WTC11 (cell line): ENCODE results near the gene AMPD1. TPM values are rescaled to one million over a fixed set of nuclear protein-coding genes. Genes with fewer than 3 reads are reported as not detected.

Source experiments
- ATAC-seq: fragments of 200-7000 bp; cut with Tn5 transposase; 2 replicates; pipeline ENCODE4 v1.10.0; 2021; ENCODE audit warnings: mild to moderate bottlenecking, moderate library complexity
- CTCF ChIA-PET: fragments of 300-600 bp; sonication (Branson Sonifier 250); formaldehyde crosslinking; loops from one replicate; lab custom pipeline; 2021; ENCODE audit warnings: antibody characterized with exemption; lab: Charles Lee
- POLR2A ChIA-PET: fragments of 350-600 bp; sonication (Branson Sonifier 250); formaldehyde crosslinking; loops from one replicate; lab custom pipeline; 2021; ENCODE audit warnings: antibody characterized with exemption; lab: Charles Lee
- DNase-seq: peaks from one replicate; pipeline ENCODE4 v3.0.0; 2021; ENCODE audit warnings: low spot score
- H3K27ac Mint-ChIP-seq: 2 replicates; pipeline ENCODE4 v1.8.0; 2021; ENCODE audit warnings: mixed read lengths
- H3K27me3 Mint-ChIP-seq: 2 replicates; pipeline ENCODE4 v1.8.0; 2021; ENCODE audit warnings: low read depth, mild to moderate bottlenecking, moderate library complexity, mixed read lengths
- H3K36me3 Mint-ChIP-seq: 2 replicates; pipeline ENCODE4 v1.8.0; 2021; ENCODE audit warnings: mixed read lengths
- H3K4me1 Mint-ChIP-seq: 2 replicates; pipeline ENCODE4 v1.8.0; 2022; ENCODE audit warnings: mixed read lengths
- H3K4me3 Mint-ChIP-seq: 2 replicates; pipeline ENCODE4 v1.8.0; 2021; ENCODE audit warnings: mild to moderate bottlenecking, moderate library complexity, mixed read lengths
- H3K9me3 Mint-ChIP-seq: 2 replicates; pipeline ENCODE4 v1.8.0; 2021; ENCODE audit warnings: mixed read lengths
- CREB1 ChIP-seq: sonication (generic); formaldehyde crosslinking; IDR thresholded peaks from 2 replicates; pipeline ENCODE4 v1.8.0; 2023; ENCODE audit warnings: mild to moderate bottlenecking, missing genetic modification reagents
- CREM ChIP-seq: sonication (generic); formaldehyde crosslinking; IDR thresholded peaks from 2 replicates; pipeline ENCODE4 v1.8.1; 2022; ENCODE audit warnings: mild to moderate bottlenecking, missing genetic modification reagents, moderate library complexity
- FOXK1 ChIP-seq: sonication (generic); formaldehyde crosslinking; IDR thresholded peaks from 2 replicates; pipeline ENCODE4 v1.8.0; 2022; ENCODE audit warnings: mild to moderate bottlenecking, moderate library complexity, missing genetic modification reagents
- FOXP1 ChIP-seq: sonication (generic); formaldehyde crosslinking; IDR thresholded peaks from 2 replicates; pipeline ENCODE4 v1.8.0; 2022; ENCODE audit warnings: missing genetic modification reagents, mild to moderate bottlenecking, moderate library complexity, borderline replicate concordance
- GRHL2 ChIP-seq: fragments of 250-450 bp; sonication (Bioruptor Pico); IDR thresholded peaks from 2 replicates; pipeline ENCODE4 v1.8.0; 2022; ENCODE audit warnings: mild to moderate bottlenecking, moderate library complexity; ENCODE audit not compliant: insufficient replicate concordance, severe bottlenecking
- MXD4 ChIP-seq: fragments of 250-450 bp; sonication (Bioruptor Pico); IDR thresholded peaks from 2 replicates; pipeline ENCODE4 v1.8.0; 2021; ENCODE audit warnings: mild to moderate bottlenecking, moderate library complexity, borderline replicate concordance
- NFATC4 ChIP-seq: fragments of 250-450 bp; sonication (Bioruptor Pico); IDR thresholded peaks from 2 replicates; pipeline ENCODE4 v1.9.0; 2021; ENCODE audit warnings: mild to moderate bottlenecking
- NR3C1 ChIP-seq: sonication (generic); formaldehyde crosslinking; conservative IDR thresholded peaks from 2 replicates; pipeline ENCODE4 v1.8.1; 2023; ENCODE audit warnings: low read depth, mild to moderate bottlenecking, missing genetic modification reagents
- TCF7 ChIP-seq: sonication (generic); formaldehyde crosslinking; IDR thresholded peaks from 2 replicates; pipeline ENCODE4 v1.8.0; 2022; ENCODE audit warnings: mild to moderate bottlenecking, low read depth, missing genetic modification reagents, moderate library complexity
- TP53 ChIP-seq: sonication (generic); formaldehyde crosslinking; IDR thresholded peaks from 2 replicates; pipeline ENCODE4 v1.8.1; 2023; ENCODE audit warnings: mild to moderate bottlenecking, missing genetic modification reagents
- ZNF121 ChIP-seq: sonication (generic); formaldehyde crosslinking; IDR thresholded peaks from 2 replicates; pipeline ENCODE4 v1.8.0; 2023; ENCODE audit warnings: missing genetic modification reagents
- ZNF138 ChIP-seq: sonication (generic); formaldehyde crosslinking; conservative IDR thresholded peaks from 2 replicates; pipeline ENCODE4 v1.8.1; 2022; ENCODE audit warnings: mild to moderate bottlenecking, moderate library complexity, missing genetic modification reagents
- ZNF423 ChIP-seq: fragments of 250-450 bp; sonication (Bioruptor Pico); IDR thresholded peaks from 2 replicates; pipeline ENCODE4 v2.1.2; 2022; ENCODE audit warnings: mild to moderate bottlenecking, moderate library complexity
- total RNA-seq: library from RNA; stranded (reverse); gene quantifications from 3 replicates; pipeline ENCODE4 v1.2.3, GENCODE V29; 2021
- TF ChIP-seq, protein P1 (sequence below): fragments of 250-450 bp; sonication (Bioruptor Pico); IDR thresholded peaks from 2 replicates; pipeline ENCODE4 v2.1.2; 2022; ENCODE audit warnings: mild to moderate bottlenecking, moderate library complexity
- TF ChIP-seq, protein P2 (sequence below): sonication (generic); formaldehyde crosslinking; IDR thresholded peaks from 2 replicates; pipeline ENCODE4 v1.8.0; 2022; ENCODE audit warnings: mild to moderate bottlenecking, missing genetic modification reagents
- TF ChIP-seq, protein P3 (sequence below): sonication (generic); formaldehyde crosslinking; IDR thresholded peaks from 2 replicates; pipeline ENCODE4 v1.8.0; 2022; ENCODE audit warnings: mild to moderate bottlenecking, missing genetic modification reagents
- TF ChIP-seq, protein P4 (sequence below): sonication (generic); formaldehyde crosslinking; IDR thresholded peaks from 2 replicates; pipeline ENCODE4 v1.8.0; 2022; ENCODE audit warnings: mild to moderate bottlenecking, missing genetic modification reagents
- TF ChIP-seq, protein P5 (sequence below): fragments of 250-450 bp; sonication (Bioruptor Pico); IDR thresholded peaks from 2 replicates; pipeline ENCODE4 v1.9.0; 2021; ENCODE audit warnings: moderate library complexity, mild to moderate bottlenecking, inconsistent platforms, borderline replicate concordance
- TF ChIP-seq, protein P6 (sequence below): sonication (generic); formaldehyde crosslinking; IDR thresholded peaks from 2 replicates; pipeline ENCODE4 v1.8.0; 2022; ENCODE audit warnings: missing genetic modification reagents

Gene AMPD1
- total RNA-seq, 1 experiment from 2014 or later = not detected

DNA sequence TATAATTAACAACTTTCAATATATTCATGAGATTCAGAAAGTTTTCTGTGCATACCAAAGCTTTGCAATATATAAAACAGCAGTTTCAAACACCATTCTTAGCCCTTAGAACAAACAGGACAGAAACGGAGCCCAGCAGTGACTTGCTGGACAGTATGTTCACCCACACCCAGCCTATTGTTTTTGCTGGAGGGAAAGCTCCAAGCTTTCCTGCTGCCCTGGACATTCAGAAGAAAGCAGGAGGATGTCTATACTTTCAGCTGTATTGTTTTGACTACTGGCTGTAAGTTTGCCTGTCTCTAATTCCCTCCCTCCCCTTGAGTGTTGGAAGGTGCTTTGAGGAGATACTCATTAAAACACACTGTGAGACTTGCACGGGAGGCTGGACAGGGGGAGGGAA is 35.1 kb downstream of the AMPD1 start (continued):
- TF ChIP-seq, protein P1, sequence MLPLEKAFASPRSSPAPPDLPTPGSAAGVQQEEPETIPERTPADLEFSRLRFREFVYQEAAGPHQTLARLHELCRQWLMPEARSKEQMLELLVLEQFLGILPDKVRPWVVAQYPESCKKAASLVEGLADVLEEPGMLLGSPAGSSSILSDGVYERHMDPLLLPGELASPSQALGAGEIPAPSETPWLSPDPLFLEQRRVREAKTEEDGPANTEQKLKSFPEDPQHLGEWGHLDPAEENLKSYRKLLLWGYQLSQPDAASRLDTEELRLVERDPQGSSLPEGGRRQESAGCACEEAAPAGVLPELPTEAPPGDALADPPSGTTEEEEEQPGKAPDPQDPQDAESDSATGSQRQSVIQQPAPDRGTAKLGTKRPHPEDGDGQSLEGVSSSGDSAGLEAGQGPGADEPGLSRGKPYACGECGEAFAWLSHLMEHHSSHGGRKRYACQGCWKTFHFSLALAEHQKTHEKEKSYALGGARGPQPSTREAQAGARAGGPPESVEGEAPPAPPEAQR (CRISPR knock-in tag) = no peak

DNA sequence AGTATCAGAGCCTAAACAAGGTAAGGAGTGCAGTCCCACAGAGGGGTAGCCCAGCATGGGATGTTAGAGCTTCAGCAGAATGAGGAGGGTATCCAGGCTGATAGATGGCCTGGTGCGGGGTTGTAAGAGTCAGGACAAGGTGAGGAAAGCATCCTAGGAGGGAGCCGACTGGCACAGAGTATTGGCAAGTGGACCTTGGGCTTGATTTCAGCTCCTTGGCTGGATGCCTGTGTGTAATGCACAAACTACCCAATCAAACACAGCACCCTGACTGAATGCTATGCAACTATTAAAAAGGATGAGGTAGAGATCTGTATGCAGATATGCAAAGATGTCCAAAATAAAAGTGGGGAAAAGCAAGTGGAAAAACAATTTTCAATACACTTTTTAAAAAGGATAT is 43.5 kb downstream of the AMPD1 start:
- TF ChIP-seq FOXK1 (CRISPR knock-in tag) (no peak), TCF7 (CRISPR knock-in tag) (no peak), ZNF121 (CRISPR knock-in tag) (no peak)
- TF ChIP-seq, protein P2, sequence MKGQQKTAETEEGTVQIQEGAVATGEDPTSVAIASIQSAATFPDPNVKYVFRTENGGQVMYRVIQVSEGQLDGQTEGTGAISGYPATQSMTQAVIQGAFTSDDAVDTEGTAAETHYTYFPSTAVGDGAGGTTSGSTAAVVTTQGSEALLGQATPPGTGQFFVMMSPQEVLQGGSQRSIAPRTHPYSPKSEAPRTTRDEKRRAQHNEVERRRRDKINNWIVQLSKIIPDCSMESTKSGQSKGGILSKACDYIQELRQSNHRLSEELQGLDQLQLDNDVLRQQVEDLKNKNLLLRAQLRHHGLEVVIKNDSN (CRISPR knock-in tag) = no peak
- TF ChIP-seq, protein P3, sequence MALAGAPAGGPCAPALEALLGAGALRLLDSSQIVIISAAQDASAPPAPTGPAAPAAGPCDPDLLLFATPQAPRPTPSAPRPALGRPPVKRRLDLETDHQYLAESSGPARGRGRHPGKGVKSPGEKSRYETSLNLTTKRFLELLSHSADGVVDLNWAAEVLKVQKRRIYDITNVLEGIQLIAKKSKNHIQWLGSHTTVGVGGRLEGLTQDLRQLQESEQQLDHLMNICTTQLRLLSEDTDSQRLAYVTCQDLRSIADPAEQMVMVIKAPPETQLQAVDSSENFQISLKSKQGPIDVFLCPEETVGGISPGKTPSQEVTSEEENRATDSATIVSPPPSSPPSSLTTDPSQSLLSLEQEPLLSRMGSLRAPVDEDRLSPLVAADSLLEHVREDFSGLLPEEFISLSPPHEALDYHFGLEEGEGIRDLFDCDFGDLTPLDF (CRISPR knock-in tag) = no peak
- no peaks in the 10 kb centered on the region for H3K27me3 Mint-ChIP-seq
- no peaks in the 10 kb centered on the region for H3K36me3 Mint-ChIP-seq
- no peak for DNase-seq
- no peaks in the 10 kb centered on the region for H3K4me1 Mint-ChIP-seq
- no peak for ATAC-seq
- no peaks in the 10 kb centered on the region for H3K9me3 Mint-ChIP-seq
- ChIA-PET POLR2A (no interaction called here), CTCF (interaction anchor here (1.2 kb wide), 1 partner anchor 18 kb away, joined by 3 read pairs; the partner anchor contains the start of gene DENND2C)
- no peak overlapping the region for H3K4me3 Mint-ChIP-seq
- H3K27ac Mint-ChIP-seq = no peak overlapping the region

DNA sequence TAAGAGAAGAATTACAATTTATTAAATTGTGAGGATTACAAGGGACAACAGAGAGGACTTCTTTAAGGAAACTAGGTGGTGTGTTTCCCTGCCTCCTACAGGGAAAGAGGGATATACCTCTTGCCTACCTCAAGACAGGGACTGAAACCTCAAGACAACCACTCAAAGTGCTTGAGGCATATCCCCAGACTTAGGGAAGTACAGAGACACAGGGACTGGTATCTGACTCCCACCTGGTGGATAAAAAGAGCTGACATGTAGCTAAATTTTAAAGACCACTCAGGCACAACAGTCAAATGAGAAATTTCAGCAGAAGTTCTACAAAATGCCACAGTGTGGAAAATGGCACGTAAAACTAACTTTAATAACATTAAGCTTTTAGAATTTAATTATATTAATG is 46.8 kb downstream of the AMPD1 start:
- CTCF ChIA-PET = no interaction called here
- no peak overlapping the region for H3K4me3 Mint-ChIP-seq
- no peaks in the 10 kb centered on the region for H3K4me1 Mint-ChIP-seq
- no peaks in the 10 kb centered on the region for H3K9me3 Mint-ChIP-seq
- POLR2A ChIA-PET = no interaction called here
- no peak for TF ChIP-seq CREB1 (CRISPR knock-in tag)
- no peak for TF ChIP-seq GRHL2
- TF ChIP-seq, protein P4, sequence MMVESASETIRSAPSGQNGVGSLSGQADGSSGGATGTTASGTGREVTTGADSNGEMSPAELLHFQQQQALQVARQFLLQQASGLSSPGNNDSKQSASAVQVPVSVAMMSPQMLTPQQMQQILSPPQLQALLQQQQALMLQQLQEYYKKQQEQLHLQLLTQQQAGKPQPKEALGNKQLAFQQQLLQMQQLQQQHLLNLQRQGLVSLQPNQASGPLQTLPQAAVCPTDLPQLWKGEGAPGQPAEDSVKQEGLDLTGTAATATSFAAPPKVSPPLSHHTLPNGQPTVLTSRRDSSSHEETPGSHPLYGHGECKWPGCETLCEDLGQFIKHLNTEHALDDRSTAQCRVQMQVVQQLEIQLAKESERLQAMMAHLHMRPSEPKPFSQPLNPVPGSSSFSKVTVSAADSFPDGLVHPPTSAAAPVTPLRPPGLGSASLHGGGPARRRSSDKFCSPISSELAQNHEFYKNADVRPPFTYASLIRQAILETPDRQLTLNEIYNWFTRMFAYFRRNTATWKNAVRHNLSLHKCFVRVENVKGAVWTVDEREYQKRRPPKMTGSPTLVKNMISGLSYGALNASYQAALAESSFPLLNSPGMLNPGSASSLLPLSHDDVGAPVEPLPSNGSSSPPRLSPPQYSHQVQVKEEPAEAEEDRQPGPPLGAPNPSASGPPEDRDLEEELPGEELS (CRISPR knock-in tag) = no peak
- TF ChIP-seq CREM (CRISPR knock-in tag) = no peak
- TF ChIP-seq MXD4 (CRISPR knock-in tag) = no peak
- TF ChIP-seq, protein P1 (CRISPR knock-in tag) = no peak
- H3K36me3 Mint-ChIP-seq = no peaks in the 10 kb centered on the region
- DNase-seq (no peak), ATAC-seq (peak; percentile 66)
- no peaks in the 10 kb centered on the region for H3K27me3 Mint-ChIP-seq
- no peak overlapping the region for H3K27ac Mint-ChIP-seq

DNA sequence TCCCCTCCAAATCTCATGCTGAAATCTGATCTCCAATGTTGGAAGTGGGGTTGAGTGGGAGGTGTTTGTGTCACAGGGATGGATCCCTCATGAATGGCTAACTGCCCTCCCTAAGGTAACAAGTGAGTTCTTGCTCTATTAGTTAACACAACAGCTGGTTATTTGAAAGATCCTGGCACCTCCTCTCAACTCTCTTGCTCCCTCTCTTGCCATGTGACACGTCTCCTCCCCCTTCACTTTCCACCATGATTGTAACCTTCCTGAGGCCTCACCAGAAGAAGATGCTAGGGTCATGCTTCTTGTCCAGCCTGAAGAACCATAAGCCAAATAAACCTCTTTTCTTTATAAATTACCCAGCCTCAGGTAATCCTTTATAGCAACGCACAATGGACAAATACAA is 54.0 kb downstream of the AMPD1 start:
- H3K27ac Mint-ChIP-seq = no peak overlapping the region
- TF ChIP-seq TP53 (CRISPR knock-in tag) (no peak), NFATC4 (CRISPR knock-in tag) (no peak), ZNF138 (no peak), MXD4 (CRISPR knock-in tag) (no peak), TCF7 (CRISPR knock-in tag) (no peak), ZNF423 (CRISPR knock-in tag) (no peak), CREM (CRISPR knock-in tag) (no peak), FOXP1 (CRISPR knock-in tag) (no peak), NR3C1 (CRISPR knock-in tag) (no peak)
- TF ChIP-seq, protein P5, sequence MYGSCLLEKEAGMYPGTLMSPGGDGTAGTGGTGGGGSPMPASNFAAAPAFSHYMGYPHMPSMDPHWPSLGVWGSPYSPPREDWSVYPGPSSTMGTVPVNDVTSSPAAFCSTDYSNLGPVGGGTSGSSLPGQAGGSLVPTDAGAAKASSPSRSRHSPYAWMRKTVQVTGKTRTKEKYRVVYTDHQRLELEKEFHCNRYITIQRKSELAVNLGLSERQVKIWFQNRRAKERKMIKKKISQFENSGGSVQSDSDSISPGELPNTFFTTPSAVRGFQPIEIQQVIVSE (CRISPR knock-in tag) = no peak
- TF ChIP-seq, protein P6, sequence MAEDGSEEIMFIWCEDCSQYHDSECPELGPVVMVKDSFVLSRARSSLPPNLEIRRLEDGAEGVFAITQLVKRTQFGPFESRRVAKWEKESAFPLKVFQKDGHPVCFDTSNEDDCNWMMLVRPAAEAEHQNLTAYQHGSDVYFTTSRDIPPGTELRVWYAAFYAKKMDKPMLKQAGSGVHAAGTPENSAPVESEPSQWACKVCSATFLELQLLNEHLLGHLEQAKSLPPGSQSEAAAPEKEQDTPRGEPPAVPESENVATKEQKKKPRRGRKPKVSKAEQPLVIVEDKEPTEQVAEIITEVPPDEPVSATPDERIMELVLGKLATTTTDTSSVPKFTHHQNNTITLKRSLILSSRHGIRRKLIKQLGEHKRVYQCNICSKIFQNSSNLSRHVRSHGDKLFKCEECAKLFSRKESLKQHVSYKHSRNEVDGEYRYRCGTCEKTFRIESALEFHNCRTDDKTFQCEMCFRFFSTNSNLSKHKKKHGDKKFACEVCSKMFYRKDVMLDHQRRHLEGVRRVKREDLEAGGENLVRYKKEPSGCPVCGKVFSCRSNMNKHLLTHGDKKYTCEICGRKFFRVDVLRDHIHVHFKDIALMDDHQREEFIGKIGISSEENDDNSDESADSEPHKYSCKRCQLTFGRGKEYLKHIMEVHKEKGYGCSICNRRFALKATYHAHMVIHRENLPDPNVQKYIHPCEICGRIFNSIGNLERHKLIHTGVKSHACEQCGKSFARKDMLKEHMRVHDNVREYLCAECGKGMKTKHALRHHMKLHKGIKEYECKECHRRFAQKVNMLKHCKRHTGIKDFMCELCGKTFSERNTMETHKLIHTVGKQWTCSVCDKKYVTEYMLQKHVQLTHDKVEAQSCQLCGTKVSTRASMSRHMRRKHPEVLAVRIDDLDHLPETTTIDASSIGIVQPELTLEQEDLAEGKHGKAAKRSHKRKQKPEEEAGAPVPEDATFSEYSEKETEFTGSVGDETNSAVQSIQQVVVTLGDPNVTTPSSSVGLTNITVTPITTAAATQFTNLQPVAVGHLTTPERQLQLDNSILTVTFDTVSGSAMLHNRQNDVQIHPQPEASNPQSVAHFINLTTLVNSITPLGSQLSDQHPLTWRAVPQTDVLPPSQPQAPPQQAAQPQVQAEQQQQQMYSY = no peak

More for the DNA sequence above, 54.0 kb downstream of the AMPD1 start:
- CTCF ChIA-PET = no interaction called here
- H3K9me3 Mint-ChIP-seq = peaks cover 4% of the 10 kb centered on the region; the same call in 1 of the 2 replicates
- POLR2A ChIA-PET = no interaction called here
- H3K4me3 Mint-ChIP-seq = no peak overlapping the region
- DNase-seq = no peak
- peaks cover 15% of the 10 kb centered on the region for H3K4me1 Mint-ChIP-seq
- no peak for ATAC-seq
- 0 out of 2 replicates have a peak, but pooled peaks cover 1% of the 10 kb centered on the region for H3K27me3 Mint-ChIP-seq
- no peaks in the 10 kb centered on the region for H3K36me3 Mint-ChIP-seq
